WTC11 (cell line): ENCODE results near the gene AQP12A. TPM values are rescaled to one million over a fixed set of nuclear protein-coding genes. Genes with fewer than 3 reads are reported as not detected.

Experiments
- ATAC-seq: fragments of 200-7000 bp; cut with Tn5 transposase; 2 replicates; pipeline ENCODE4 v1.10.0; 2021; ENCODE audit warnings: mild to moderate bottlenecking, moderate library complexity
- CTCF ChIA-PET: fragments of 300-600 bp; sonication (Branson Sonifier 250); formaldehyde crosslinking; loops from one replicate; lab custom pipeline; 2021; ENCODE audit warnings: antibody characterized with exemption; lab: Charles Lee
- POLR2A ChIA-PET: fragments of 350-600 bp; sonication (Branson Sonifier 250); formaldehyde crosslinking; loops from one replicate; lab custom pipeline; 2021; ENCODE audit warnings: antibody characterized with exemption; lab: Charles Lee
- DNase-seq: peaks from one replicate; pipeline ENCODE4 v3.0.0; 2021; ENCODE audit warnings: low spot score
- H3K27ac Mint-ChIP-seq: 2 replicates; pipeline ENCODE4 v1.8.0; 2021; ENCODE audit warnings: mixed read lengths
- H3K27me3 Mint-ChIP-seq: 2 replicates; pipeline ENCODE4 v1.8.0; 2021; ENCODE audit warnings: low read depth, mild to moderate bottlenecking, moderate library complexity, mixed read lengths
- H3K36me3 Mint-ChIP-seq: 2 replicates; pipeline ENCODE4 v1.8.0; 2021; ENCODE audit warnings: mixed read lengths
- H3K4me1 Mint-ChIP-seq: 2 replicates; pipeline ENCODE4 v1.8.0; 2022; ENCODE audit warnings: mixed read lengths
- H3K4me3 Mint-ChIP-seq: 2 replicates; pipeline ENCODE4 v1.8.0; 2021; ENCODE audit warnings: mild to moderate bottlenecking, moderate library complexity, mixed read lengths
- H3K9me3 Mint-ChIP-seq: 2 replicates; pipeline ENCODE4 v1.8.0; 2021; ENCODE audit warnings: mixed read lengths
- ARID4B ChIP-seq: sonication (generic); formaldehyde crosslinking; IDR thresholded peaks from 2 replicates; pipeline ENCODE4 v1.8.0; 2023; ENCODE audit warnings: missing genetic modification reagents, mild to moderate bottlenecking, borderline replicate concordance
- CDX4 ChIP-seq: fragments of 250-450 bp; sonication (Bioruptor Pico); IDR thresholded peaks from 2 replicates; pipeline ENCODE4 v1.9.0; 2021; ENCODE audit warnings: moderate library complexity, mild to moderate bottlenecking, inconsistent platforms, borderline replicate concordance
- E2F1 ChIP-seq: sonication (generic); formaldehyde crosslinking; IDR thresholded peaks from 2 replicates; pipeline ENCODE4 v1.8.0; 2022; ENCODE audit warnings: mild to moderate bottlenecking, missing genetic modification reagents
- E2F4 ChIP-seq: sonication (generic); formaldehyde crosslinking; IDR thresholded peaks from 2 replicates; pipeline ENCODE4 v1.8.1; 2022; ENCODE audit warnings: low read depth, mild to moderate bottlenecking, moderate library complexity, missing genetic modification reagents, borderline replicate concordance
- ESRRA ChIP-seq: sonication (generic); formaldehyde crosslinking; IDR thresholded peaks from 2 replicates; pipeline ENCODE4 v1.8.1; 2022; ENCODE audit warnings: mild to moderate bottlenecking, missing genetic modification reagents, borderline replicate concordance
- FOXJ3 ChIP-seq: sonication (generic); formaldehyde crosslinking; IDR thresholded peaks from 2 replicates; pipeline ENCODE4 v1.9.0; 2021; ENCODE audit warnings: missing genetic modification reagents, mild to moderate bottlenecking, borderline replicate concordance
- GTF2I ChIP-seq: fragments of 250-450 bp; sonication (Bioruptor Pico); conservative IDR thresholded peaks from 2 replicates; pipeline ENCODE4 v1.4.0; 2021; ENCODE audit warnings: mild to moderate bottlenecking
- IRF2 ChIP-seq: sonication (generic); formaldehyde crosslinking; IDR thresholded peaks from 2 replicates; pipeline ENCODE4 v1.8.0; 2022; ENCODE audit warnings: low read depth, missing genetic modification reagents, borderline replicate concordance
- JUN ChIP-seq: sonication (generic); formaldehyde crosslinking; IDR thresholded peaks from 2 replicates; pipeline ENCODE4 v1.8.0; 2023; ENCODE audit warnings: mild to moderate bottlenecking, missing genetic modification reagents
- NR2C2 ChIP-seq: sonication (generic); formaldehyde crosslinking; IDR thresholded peaks from 2 replicates; pipeline ENCODE4 v1.8.0; 2022; ENCODE audit warnings: mild to moderate bottlenecking, missing genetic modification reagents
- NR3C1 ChIP-seq: sonication (generic); formaldehyde crosslinking; conservative IDR thresholded peaks from 2 replicates; pipeline ENCODE4 v1.8.1; 2023; ENCODE audit warnings: low read depth, mild to moderate bottlenecking, missing genetic modification reagents
- OVOL2 ChIP-seq: fragments of 250-450 bp; sonication (Bioruptor Pico); IDR thresholded peaks from 2 replicates; pipeline ENCODE4 v1.9.0; 2021; ENCODE audit warnings: mild to moderate bottlenecking, borderline replicate concordance
- RELA ChIP-seq: sonication (generic); formaldehyde crosslinking; IDR thresholded peaks from 2 replicates; pipeline ENCODE4 v1.8.1; 2022; ENCODE audit warnings: missing genetic modification reagents, mild to moderate bottlenecking, borderline replicate concordance
- SMAD3 ChIP-seq: sonication (generic); formaldehyde crosslinking; IDR thresholded peaks from 2 replicates; pipeline ENCODE4 v1.8.0; 2022; ENCODE audit warnings: missing genetic modification reagents, mild to moderate bottlenecking, borderline replicate concordance
- ZBTB43 ChIP-seq: sonication (generic); formaldehyde crosslinking; IDR thresholded peaks from 2 replicates; pipeline ENCODE4 v1.8.1; 2023; ENCODE audit warnings: mild to moderate bottlenecking, missing genetic modification reagents
- ZNF263 ChIP-seq: sonication (generic); formaldehyde crosslinking; IDR thresholded peaks from 2 replicates; pipeline ENCODE4 v1.8.1; 2022; ENCODE audit warnings: low read depth, mild to moderate bottlenecking, moderate library complexity, missing genetic modification reagents
- ZNF396 ChIP-seq: fragments of 250-450 bp; sonication (Bioruptor Pico); IDR thresholded peaks from 2 replicates; pipeline ENCODE4 v1.8.0; 2021; ENCODE audit warnings: mild to moderate bottlenecking, moderate library complexity, borderline replicate concordance
- ZNF416 ChIP-seq: fragments of 250-450 bp; sonication (Bioruptor Pico); IDR thresholded peaks from 2 replicates; pipeline ENCODE4 v1.9.0; 2021; ENCODE audit warnings: mild to moderate bottlenecking, inconsistent platforms
- ZNF423 ChIP-seq: fragments of 250-450 bp; sonication (Bioruptor Pico); IDR thresholded peaks from 2 replicates; pipeline ENCODE4 v2.1.2; 2022; ENCODE audit warnings: mild to moderate bottlenecking, moderate library complexity
- ZNF512 ChIP-seq: sonication (generic); formaldehyde crosslinking; IDR thresholded peaks from 2 replicates; pipeline ENCODE4 v1.8.1; 2022; ENCODE audit warnings: missing genetic modification reagents, borderline replicate concordance
- total RNA-seq: library from RNA; stranded (reverse); gene quantifications from 3 replicates; pipeline ENCODE4 v1.2.3, GENCODE V29; 2021

Gene AQP12A
- total RNA-seq, 1 experiment from 2014 or later: not detected

- TF ChIP-seq CDX4 (CRISPR knock-in tag): no peak
- TF ChIP-seq E2F1: no peak
- no peak for TF ChIP-seq NR2C2 (CRISPR knock-in tag)
- TF ChIP-seq ZNF512: no peak
- TF ChIP-seq ZNF396: no peak
- no peak for TF ChIP-seq NR3C1 (CRISPR knock-in tag)
- no peak for TF ChIP-seq OVOL2 (CRISPR knock-in tag)
- TF ChIP-seq ZNF263 (CRISPR knock-in tag): no peak
Measured at GRCh38 chr2:240716130-240716798, 24.6 kb downstream of the AQP12A start (continued).

- peaks cover 14% of the 10 kb centered on the region; the same call in 1 of the 2 replicates for H3K36me3 Mint-ChIP-seq
- CTCF ChIA-PET: no interaction called here
Measured at GRCh38 chr2:240717181-240717641, 25.5 kb downstream of the AQP12A start.

More at GRCh38 chr2:240717181-240717641, 25.5 kb downstream of the AQP12A start:
- no peak overlapping the region for H3K4me3 Mint-ChIP-seq
- no peak overlapping the region for H3K27ac Mint-ChIP-seq
- DNase-seq (no peak), ATAC-seq (no peak)
- H3K9me3 Mint-ChIP-seq: no peaks in the 10 kb centered on the region
- TF ChIP-seq ARID4B: no peak
- no peak for TF ChIP-seq CDX4 (CRISPR knock-in tag)
- TF ChIP-seq ZNF512: no peak
- no peak for TF ChIP-seq GTF2I (CRISPR knock-in tag)
- TF ChIP-seq ESRRA: no peak
- no peak for TF ChIP-seq NR3C1 (CRISPR knock-in tag)
- TF ChIP-seq ZBTB43 (CRISPR knock-in tag): no peak
- TF ChIP-seq E2F4 (CRISPR knock-in tag): no peak
- TF ChIP-seq ZNF416 (CRISPR knock-in tag): no peak
- TF ChIP-seq ZNF423 (CRISPR knock-in tag): no peak
- TF ChIP-seq RELA (CRISPR knock-in tag): no peak
- TF ChIP-seq JUN (CRISPR knock-in tag): no peak
- no peak for TF ChIP-seq FOXJ3
- TF ChIP-seq SMAD3 (CRISPR knock-in tag): no peak
- no peak for TF ChIP-seq ZNF396
- TF ChIP-seq IRF2 (CRISPR knock-in tag): no peak
- no peaks in the 10 kb centered on the region for H3K4me1 Mint-ChIP-seq
- POLR2A ChIA-PET: no interaction called here
- no peaks in the 10 kb centered on the region for H3K27me3 Mint-ChIP-seq
